ENCODE measurements around the gene SCD5. TPM values are rescaled to one million over a fixed set of nuclear protein-coding genes. Genes with fewer than 3 reads are reported as not detected.

Gene SCD5
- total and polyA plus RNA-seq, 2 donors (not counting 1 experiment from before 2014, with no cell fraction given), result 0.03 TPM; not detected in 1

DNA sequence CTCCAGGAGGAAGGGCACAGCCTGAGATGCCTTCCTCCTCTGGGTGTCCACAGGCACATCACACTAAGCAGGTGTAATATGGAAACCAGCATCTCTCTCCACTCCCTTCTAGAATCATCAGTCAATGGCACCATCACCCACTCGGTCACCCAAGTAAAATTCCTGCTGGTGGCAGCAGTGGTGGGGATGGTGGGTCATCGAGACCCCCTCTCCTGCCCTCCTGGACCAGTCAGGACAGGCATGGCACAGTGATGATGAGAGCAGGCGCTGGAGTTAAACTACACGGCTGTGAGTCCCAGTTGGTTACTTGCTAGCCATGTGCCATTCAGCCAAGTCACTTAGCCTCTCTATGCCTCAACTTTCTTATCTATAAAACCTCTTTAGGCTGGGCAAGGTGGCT is 42.5 kb downstream of the SCD5 start:
- no peaks in the 10 kb centered on the region for H3K4me1 ChIP-seq (ENCODE audit: control insufficient read depth in 2 of 2, insufficient read depth in 2 of 2, low read length in 2 of 2)
- H3K9me3 Mint-ChIP-seq (ENCODE audit: insufficient read depth), result no peaks in the 10 kb centered on the region
- no peak for ATAC-seq (ENCODE audit: low read depth)
- ChIA-PET CTCF (no interaction called here), POLR2A (no interaction called here)
- no peak overlapping the region for H3K4me2 ChIP-seq (replicated peaks; ENCODE audit: low read depth, low read length, poor library complexity, severe bottlenecking)
- no peak overlapping the region for H3K9ac ChIP-seq (ENCODE audit: low read length)
- no peak for DNase-seq
- no peak overlapping the region for H3K4me3 Mint-ChIP-seq
- H3K27ac Mint-ChIP-seq, result no peak overlapping the region
- H2AFZ ChIP-seq (ENCODE audit: insufficient read depth, low read depth, low read length, poor library complexity, severe bottlenecking), result no peak overlapping the region
- H3K27ac ChIP-seq (ENCODE audit: low read length in 2 of 2), result no peak overlapping the region
- H3K79me2 ChIP-seq (ENCODE audit: control insufficient read depth, insufficient read depth, low read length), result no peaks in the 10 kb centered on the region
- no peaks in the 10 kb centered on the region for H3K36me3 ChIP-seq (replicated peaks in 1 of 2; ENCODE audit: control extremely low read depth in 1 of 2, control insufficient read depth in 1 of 2, extremely low read depth in 1 of 2, insufficient read depth in 2 of 2, low read length in 1 of 2)
- H3K9me3 ChIP-seq (ENCODE audit: control extremely low read depth in 1 of 3, control insufficient read depth in 2 of 3, insufficient read depth in 1 of 3, low read length in 2 of 3), result peaks cover 0 to 8% (median 0%) of the 10 kb centered on the region in 3 donors
- WGBS (ENCODE audit: insufficient coverage), result 78% methylated on average over 2 of the region's 4 CpGs
- intact Hi-C loops (cut with micrococcal nuclease), result no loop called here
- peaks cover 2% of the 10 kb centered on the region for H3K4me1 Mint-ChIP-seq
- H3K27me3 Mint-ChIP-seq, result peaks cover 5% of the 10 kb centered on the region
- TF ChIP-seq EZH2 (IDR thresholded peaks at IDR 0.05; ENCODE audit: borderline replicate concordance, insufficient read depth, low read depth, low read length, poor library complexity, severe bottlenecking), result no peak
- H4K20me1 ChIP-seq (ENCODE audit: control insufficient read depth, insufficient read depth, low read length, poor library complexity, severe bottlenecking), result no peaks in the 10 kb centered on the region
- H3K4me3 ChIP-seq (ENCODE audit: control extremely low read depth in 1 of 5, extremely low read depth in 1 of 5, insufficient read depth in 1 of 5, low read depth in 2 of 5, low read length in 4 of 5), result no peak overlapping the region
- peaks cover 0 to 4% (median under 1%) of the 10 kb centered on the region in 4 experiments for H3K27me3 ChIP-seq (replicated peaks in 1 of 4; ENCODE audit: control extremely low read depth in 1 of 4, control insufficient read depth in 3 of 4, insufficient read depth in 4 of 4, low read length in 3 of 4)

DNA sequence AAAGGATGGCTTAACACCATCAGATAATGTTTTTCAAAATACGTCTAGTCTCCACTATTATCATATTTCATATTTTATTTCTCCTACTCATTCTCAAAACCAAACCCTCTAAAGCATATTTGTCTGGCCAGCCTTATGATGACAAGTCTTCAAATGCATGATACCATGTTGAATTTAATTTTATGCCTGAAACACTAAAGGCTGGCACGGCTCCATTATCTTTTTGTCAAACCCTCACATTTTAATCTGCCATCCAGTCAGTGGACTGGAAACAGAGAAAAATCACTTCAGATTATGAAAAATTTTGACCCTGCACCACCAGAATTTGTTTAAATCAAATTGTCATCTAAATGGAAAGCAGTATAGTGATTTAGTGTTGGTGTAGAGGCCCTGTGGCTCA is 42.9 kb downstream of the SCD5 start:
- Histone ChIP-seq H3K9me3 (ENCODE audit: control extremely low read depth in 1 of 3, control insufficient read depth in 2 of 3, insufficient read depth in 1 of 3, low read length in 2 of 3) (peaks cover 0 to 8% (median 0%) of the 10 kb centered on the region in 3 donors), H3K9ac (ENCODE audit: low read length) (no peak overlapping the region), H3K36me3 (replicated peaks in 1 of 2; ENCODE audit: control extremely low read depth in 1 of 2, control insufficient read depth in 1 of 2, extremely low read depth in 1 of 2, insufficient read depth in 2 of 2, low read length in 1 of 2) (no peaks in the 10 kb centered on the region), H3K27ac (ENCODE audit: low read length in 2 of 2) (no peak overlapping the region), H2AFZ (ENCODE audit: insufficient read depth, low read depth, low read length, poor library complexity, severe bottlenecking) (no peak overlapping the region), H3K4me1 (ENCODE audit: control insufficient read depth in 2 of 2, insufficient read depth in 2 of 2, low read length in 2 of 2) (no peaks in the 10 kb centered on the region), H3K27me3 (replicated peaks in 1 of 4; ENCODE audit: control extremely low read depth in 1 of 4, control insufficient read depth in 3 of 4, insufficient read depth in 4 of 4, low read length in 3 of 4) (peaks cover 0 to 4% (median under 1%) of the 10 kb centered on the region in 4 experiments), H3K4me3 (ENCODE audit: control extremely low read depth in 1 of 5, extremely low read depth in 1 of 5, insufficient read depth in 1 of 5, low read depth in 2 of 5, low read length in 4 of 5) (no peak overlapping the region), H4K20me1 (ENCODE audit: control insufficient read depth, insufficient read depth, low read length, poor library complexity, severe bottlenecking) (no peaks in the 10 kb centered on the region), H3K79me2 (ENCODE audit: control insufficient read depth, insufficient read depth, low read length) (no peaks in the 10 kb centered on the region), H3K4me2 (replicated peaks; ENCODE audit: low read depth, low read length, poor library complexity, severe bottlenecking) (no peak overlapping the region)
- intact Hi-C loops (cut with micrococcal nuclease), result no loop called here
- Mint-ChIP-seq H3K9me3 (ENCODE audit: insufficient read depth) (no peaks in the 10 kb centered on the region), H3K27ac (no peak overlapping the region), H3K4me3 (no peak overlapping the region), H3K4me1 (peaks cover 2% of the 10 kb centered on the region), H3K27me3 (peaks cover 5% of the 10 kb centered on the region)
- ChIA-PET POLR2A (no interaction called here), CTCF (no interaction called here)
- WGBS (ENCODE audit: insufficient coverage), result no CpG with 5 or more reads among the region's 2 CpGs
- DNase-seq (no peak), ATAC-seq (ENCODE audit: low read depth) (no peak)
- no peak for TF ChIP-seq EZH2 (IDR thresholded peaks at IDR 0.05; ENCODE audit: borderline replicate concordance, insufficient read depth, low read depth, low read length, poor library complexity, severe bottlenecking)
- TF ChIP-seq, protein P1, sequence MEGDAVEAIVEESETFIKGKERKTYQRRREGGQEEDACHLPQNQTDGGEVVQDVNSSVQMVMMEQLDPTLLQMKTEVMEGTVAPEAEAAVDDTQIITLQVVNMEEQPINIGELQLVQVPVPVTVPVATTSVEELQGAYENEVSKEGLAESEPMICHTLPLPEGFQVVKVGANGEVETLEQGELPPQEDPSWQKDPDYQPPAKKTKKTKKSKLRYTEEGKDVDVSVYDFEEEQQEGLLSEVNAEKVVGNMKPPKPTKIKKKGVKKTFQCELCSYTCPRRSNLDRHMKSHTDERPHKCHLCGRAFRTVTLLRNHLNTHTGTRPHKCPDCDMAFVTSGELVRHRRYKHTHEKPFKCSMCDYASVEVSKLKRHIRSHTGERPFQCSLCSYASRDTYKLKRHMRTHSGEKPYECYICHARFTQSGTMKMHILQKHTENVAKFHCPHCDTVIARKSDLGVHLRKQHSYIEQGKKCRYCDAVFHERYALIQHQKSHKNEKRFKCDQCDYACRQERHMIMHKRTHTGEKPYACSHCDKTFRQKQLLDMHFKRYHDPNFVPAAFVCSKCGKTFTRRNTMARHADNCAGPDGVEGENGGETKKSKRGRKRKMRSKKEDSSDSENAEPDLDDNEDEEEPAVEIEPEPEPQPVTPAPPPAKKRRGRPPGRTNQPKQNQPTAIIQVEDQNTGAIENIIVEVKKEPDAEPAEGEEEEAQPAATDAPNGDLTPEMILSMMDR (IDR thresholded peaks at IDR 0.05), result no peak

All from B cell (primary cell).